K562 treated with DMSO at 1 percent for 24 hours (cell line): ENCODE measurements around the gene NHLH1. TPM values are rescaled to one million over a fixed set of nuclear protein-coding genes. Genes with fewer than 3 reads are reported as not detected.

Experiments used
- total RNA-seq: library from RNA; unstranded; fragments of 300-600 nt; gene quantifications from 2 replicates; pipeline ENCODE4 v1.2.3, GENCODE V29; 2022; ENCODE audit warnings: low read depth; ENCODE audit not compliant: insufficient read depth

Gene NHLH1
- total RNA-seq = 0.65 and 0.95 TPM in 2 replicates

DNA sequence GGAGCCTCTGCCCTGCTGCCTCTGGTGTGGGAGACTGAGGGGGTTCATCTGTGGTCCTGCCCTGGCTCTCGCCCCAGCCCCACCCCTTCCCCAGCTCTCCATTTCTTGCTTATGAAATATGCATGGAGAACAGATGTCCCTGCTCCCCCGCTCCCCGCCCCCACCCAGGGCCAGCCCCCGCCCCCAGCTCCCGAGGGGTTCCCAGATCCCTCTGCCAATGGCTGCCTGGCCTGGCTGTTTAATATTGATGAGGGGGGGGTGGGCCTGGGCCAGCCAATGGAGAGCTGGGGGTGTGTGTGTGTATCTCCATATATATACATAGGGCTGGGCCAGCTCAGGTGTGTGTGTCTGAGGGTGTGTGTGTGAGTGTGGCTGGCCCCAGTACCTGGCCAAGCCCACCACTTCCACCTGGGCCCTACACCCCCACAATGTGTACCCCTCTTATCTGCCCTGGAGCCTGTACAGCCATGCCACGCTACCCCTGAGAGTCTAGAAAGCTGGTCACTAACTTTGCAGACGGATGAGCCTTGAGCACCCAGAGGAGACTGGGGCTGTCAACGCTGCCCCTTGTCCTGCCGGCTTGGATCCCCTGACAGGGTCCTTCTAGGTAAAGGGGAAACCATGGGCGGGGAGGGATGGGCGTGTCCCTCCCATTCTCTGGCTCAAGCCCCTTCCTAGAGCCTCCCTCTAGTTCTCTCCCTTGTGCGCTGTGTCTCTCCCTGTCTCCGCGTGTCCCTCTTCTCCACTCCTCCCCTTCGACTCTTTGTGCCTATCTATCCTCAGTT lies at the start of gene NHLH1:
Gene NHLH1, plus strand, starts transcription at position 341 of the 785 bp plus-strand sequence. CDS start 3,661 bp downstream, outside the sequence.

DNA sequence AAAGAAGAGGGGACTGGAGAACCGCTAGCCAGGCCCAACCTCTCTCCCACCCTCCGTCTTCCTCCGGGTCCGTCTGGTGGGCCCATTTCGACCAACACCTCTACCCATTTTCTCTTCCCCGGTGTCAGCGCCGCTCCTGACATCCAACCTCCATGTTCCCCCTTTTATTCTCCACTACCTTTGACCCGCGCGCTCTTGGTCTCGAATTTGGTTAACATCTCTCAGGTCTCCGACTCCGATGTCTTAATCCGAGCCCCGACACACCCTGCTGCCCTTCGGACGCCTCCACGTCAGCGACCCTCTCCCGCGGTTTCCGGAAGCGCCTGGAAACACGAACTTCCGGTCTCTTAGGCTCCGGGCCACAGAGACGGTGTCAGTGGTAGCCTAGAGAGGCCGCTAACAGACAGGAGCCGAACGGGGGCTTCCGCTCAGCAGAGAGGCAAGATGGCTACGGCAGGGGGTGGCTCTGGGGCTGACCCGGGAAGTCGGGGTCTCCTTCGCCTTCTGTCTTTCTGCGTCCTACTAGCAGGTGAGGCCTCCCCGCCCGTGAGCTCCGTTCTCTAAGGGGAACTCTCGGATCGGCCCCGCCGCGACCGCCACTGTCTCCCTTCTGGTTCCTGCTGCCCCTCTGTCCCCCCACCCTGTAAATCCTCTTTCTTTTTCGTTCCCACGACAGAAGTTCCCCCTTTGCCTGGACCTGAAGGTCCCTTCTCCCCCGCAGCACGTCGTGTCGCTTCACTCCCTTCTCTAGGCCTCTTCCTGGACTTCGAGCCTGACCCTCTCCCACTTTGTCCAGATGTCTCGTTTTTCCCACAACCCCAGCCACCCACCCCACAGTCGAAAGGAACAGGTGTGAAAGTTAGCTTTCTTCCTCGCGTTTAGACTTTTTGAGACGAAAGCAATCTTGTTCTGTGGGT lies 23.7 kb upstream of the NHLH1 start, which contains the start of the genes COPA and NCSTN:
Gene COPA, minus strand, starts transcription at position 298 of the 917 bp plus-strand sequence. Its CDS starts 80 bp downstream, at position 218.
Gene NCSTN, plus strand, starts transcription at position 431 of the 917 bp plus-strand sequence. Its CDS starts 14 bp downstream, at position 445.

DNA sequence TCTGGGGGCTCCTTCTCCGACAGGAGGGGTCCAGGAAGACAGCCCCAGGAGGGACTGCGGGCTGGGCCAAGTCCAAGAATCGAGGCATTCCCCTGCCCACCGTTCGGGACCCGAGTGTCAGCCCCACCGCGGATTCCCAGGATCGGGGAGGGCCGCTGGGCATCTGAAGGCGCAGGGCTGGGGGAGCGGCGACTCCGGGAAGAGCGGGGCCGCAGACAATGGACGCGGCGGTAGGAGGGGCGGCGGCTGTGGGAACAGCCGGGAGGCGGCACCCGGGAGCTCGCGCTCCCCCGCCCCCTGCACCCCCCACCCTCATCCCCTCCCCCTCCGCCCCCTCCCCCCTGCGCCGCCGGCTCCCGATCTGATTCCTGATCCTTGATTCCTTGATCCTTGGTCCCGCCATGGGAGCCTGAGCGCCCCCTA lies 33.4 kb downstream of the NHLH1 start, which contains the start of gene VANGL2:
Gene VANGL2, plus strand, starts transcription at position 342 of the 423 bp plus-strand sequence. CDS start 15,274 bp downstream, outside the sequence.

Other genes with a start within 250 kb of the NHLH1 start
- not detected in 2 replicates for gene ATP1A4, start 215.5 kb upstream of the NHLH1 start, total RNA-seq
- 0.24 and 0.46 TPM in 2 replicates for gene CASQ1, start 176.5 kb upstream of the NHLH1 start, total RNA-seq
- gene PEA15, start 161.7 kb upstream of the NHLH1 start, total RNA-seq = 74.1 and 74.8 TPM in 2 replicates
- gene DCAF8, start 104.5 kb upstream of the NHLH1 start, total RNA-seq = 90.5 and 106 TPM in 2 replicates
- 36.2 and 38.7 TPM in 2 replicates for gene PEX19, start 81.9 kb upstream of the NHLH1 start, total RNA-seq
- gene COPA, start 23.8 kb upstream of the NHLH1 start, total RNA-seq = 175 and 184 TPM in 2 replicates
- gene NCSTN, start 23.7 kb upstream of the NHLH1 start, total RNA-seq = 68.1 and 70.7 TPM in 2 replicates
- gene VANGL2, start 33.5 kb downstream of the NHLH1 start, total RNA-seq = 6.9 and 8.0 TPM in 2 replicates
- gene SLAMF6, start 156.2 kb downstream of the NHLH1 start, total RNA-seq = 3.3 and 3.7 TPM in 2 replicates
- 1.4 and 1.6 TPM in 2 replicates for gene CD84, start 212.4 kb downstream of the NHLH1 start, total RNA-seq